ENCODE results near the gene WDR90.

WDR90 gene

GRCh38 chr16:674214-674881 is 25.2 kb downstream of the WDR90 start:
- no peak for DNase-seq (ENCODE audit: extremely low read depth in 1 of 2, low read depth in 1 of 2)

DNA sequence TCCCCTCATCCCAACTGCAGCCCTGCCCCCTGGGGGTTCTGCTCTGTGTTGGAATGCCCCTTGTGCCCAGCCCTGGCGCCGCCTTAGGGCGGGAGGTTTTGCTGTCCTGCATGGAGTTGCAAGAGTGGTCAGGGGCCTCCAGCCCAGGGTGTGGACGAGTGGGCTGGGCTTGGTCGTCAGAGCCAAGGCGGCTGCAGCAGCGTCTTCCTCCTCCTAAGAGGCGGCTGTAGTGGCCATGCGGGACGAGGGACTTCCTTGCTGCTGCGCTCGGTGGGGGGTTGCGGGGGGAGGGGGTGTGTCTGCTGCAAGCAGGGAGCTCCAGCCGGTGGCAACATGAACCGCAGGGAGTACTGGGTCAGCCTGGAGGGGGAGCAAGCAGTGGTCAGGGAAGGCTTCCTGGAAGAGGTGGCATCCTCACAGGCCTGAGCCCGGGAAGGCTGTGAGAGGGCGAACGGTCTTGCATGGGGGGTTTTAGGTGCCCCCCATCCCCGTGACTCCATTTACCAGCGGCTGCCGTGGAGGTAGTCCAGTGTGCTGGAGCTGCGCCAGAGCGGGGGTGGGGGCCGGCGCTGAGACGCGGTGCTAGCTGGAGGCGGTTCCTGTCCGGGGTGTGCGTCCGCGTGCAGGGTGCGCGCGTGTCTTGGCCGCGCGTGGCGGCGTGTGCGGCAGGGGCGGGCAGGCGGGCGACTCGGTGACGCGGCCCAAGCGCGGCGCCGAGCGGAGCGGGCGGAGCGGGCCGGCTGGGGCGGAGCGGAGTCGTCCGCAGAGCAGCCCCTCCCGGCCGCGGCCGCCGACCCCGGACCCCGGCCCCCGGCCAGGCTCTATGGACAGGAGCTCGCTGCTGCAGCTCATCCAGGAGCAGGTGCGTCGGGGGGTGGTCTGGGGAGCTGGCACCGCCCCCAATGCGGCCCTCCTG is 26.1 kb downstream of the WDR90 start, which contains the start of gene RHBDL1:
Gene RHBDL1, plus strand, starts transcription at position 704 of the 916 bp plus-strand sequence. Its CDS starts 120 bp downstream, at position 824.
- DNase-seq (ENCODE audit: extremely low read depth in 1 of 2, low read depth in 1 of 2): no peak

- no peak for DNase-seq (ENCODE audit: extremely low read depth in 1 of 2, low read depth in 1 of 2)
Measured at GRCh38 chr16:675884-676564, 26.9 kb downstream of the WDR90 start.

GRCh38 chr16:676565-676902 is 27.4 kb downstream of the WDR90 start:
- DNase-seq (ENCODE audit: extremely low read depth in 1 of 2, low read depth in 1 of 2): no peak

GRCh38 chr16:676913-677312 is 27.7 kb downstream of the WDR90 start:
- DNase-seq (ENCODE audit: extremely low read depth in 1 of 2, low read depth in 1 of 2): no peak

DNA sequence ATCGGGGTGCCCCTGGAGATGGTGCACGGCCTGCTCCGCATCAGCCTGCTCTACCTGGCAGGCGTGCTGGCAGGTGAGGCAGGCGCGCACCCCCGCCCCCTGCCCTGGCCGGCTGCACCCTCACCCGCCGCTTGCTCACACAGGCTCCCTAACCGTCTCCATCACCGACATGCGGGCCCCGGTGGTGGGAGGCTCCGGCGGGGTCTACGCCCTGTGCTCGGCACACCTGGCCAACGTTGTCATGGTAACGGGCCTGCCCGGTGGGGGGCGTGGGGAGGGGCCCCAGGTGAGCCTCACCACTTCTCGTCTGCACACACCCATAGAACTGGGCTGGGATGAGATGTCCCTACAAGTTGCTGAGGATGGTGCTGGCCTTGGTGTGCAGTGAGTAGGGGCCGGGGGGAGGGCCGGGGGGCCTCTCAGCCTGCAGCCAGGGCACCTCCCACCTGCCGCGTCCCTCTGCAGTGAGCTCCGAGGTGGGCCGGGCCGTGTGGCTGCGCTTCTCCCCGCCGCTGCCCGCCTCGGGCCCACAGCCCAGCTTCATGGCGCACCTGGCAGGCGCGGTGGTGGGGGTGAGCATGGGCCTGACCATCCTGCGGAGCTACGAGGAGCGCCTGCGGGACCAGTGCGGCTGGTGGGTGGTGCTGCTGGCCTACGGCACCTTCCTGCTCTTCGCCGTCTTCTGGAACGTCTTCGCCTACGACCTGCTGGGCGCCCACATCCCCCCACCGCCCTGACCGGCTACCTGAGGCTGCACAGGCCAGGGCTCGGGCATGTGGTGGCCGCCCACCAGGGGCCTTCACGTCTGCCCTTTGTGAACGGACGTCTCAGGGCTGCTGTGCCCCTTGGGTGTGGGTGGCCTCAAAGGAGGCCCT is 28.4 kb downstream of the WDR90 start:
- no peak for DNase-seq (ENCODE audit: extremely low read depth in 1 of 2, low read depth in 1 of 2)

GRCh38 chr16:678209-678857 is 29.2 kb downstream of the WDR90 start:
- DNase-seq (ENCODE audit: extremely low read depth in 1 of 2, low read depth in 1 of 2): no peak

GRCh38 chr16:678858-679813 is 30.0 kb downstream of the WDR90 start:
- no peak for DNase-seq (ENCODE audit: extremely low read depth in 1 of 2, low read depth in 1 of 2)

- peak; percentile 74 to 83 for DNase-seq (ENCODE audit: extremely low read depth in 1 of 2, low read depth in 1 of 2)
Measured at GRCh38 chr16:679814-680624, 30.9 kb downstream of the WDR90 start, which contains the start of gene STUB1. TSS of gene STUB1 (plus strand) at chr16:680410. CDS start at chr16:680526, 116 bp downstream.

- DNase-seq (ENCODE audit: extremely low read depth in 1 of 2, low read depth in 1 of 2): no peak
Measured at GRCh38 chr16:680625-680945, 31.4 kb downstream of the WDR90 start.

DNA sequence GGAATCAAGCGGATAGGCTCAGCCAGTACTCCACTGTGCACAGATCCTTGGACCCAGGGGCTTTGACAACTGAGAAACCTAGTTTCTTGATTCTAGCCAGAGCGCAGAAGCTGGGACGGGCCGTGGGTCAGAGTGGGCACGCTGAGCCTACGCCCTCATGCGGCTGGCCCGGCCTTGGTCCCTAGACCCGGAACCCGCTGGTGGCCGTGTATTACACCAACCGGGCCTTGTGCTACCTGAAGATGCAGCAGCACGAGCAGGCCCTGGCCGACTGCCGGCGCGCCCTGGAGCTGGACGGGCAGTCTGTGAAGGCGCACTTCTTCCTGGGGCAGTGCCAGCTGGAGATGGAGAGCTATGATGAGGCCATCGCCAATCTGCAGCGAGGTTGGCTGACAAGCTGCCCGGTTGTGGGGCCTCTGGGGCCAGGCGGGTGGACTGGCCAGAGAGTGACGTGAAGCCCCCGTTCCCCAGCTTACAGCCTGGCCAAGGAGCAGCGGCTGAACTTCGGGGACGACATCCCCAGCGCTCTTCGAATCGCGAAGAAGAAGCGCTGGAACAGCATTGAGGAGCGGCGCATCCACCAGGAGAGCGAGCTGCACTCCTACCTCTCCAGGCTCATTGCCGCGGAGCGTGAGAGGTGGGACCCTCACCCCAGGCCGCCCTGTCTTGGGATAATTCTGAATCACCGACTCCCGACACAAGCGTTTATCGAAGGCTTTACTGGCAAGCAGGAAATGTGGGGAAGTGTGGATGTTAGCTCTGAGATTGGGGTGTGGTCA is 32.0 kb downstream of the WDR90 start:
- no peak for DNase-seq (ENCODE audit: extremely low read depth in 1 of 2, low read depth in 1 of 2)

DNA sequence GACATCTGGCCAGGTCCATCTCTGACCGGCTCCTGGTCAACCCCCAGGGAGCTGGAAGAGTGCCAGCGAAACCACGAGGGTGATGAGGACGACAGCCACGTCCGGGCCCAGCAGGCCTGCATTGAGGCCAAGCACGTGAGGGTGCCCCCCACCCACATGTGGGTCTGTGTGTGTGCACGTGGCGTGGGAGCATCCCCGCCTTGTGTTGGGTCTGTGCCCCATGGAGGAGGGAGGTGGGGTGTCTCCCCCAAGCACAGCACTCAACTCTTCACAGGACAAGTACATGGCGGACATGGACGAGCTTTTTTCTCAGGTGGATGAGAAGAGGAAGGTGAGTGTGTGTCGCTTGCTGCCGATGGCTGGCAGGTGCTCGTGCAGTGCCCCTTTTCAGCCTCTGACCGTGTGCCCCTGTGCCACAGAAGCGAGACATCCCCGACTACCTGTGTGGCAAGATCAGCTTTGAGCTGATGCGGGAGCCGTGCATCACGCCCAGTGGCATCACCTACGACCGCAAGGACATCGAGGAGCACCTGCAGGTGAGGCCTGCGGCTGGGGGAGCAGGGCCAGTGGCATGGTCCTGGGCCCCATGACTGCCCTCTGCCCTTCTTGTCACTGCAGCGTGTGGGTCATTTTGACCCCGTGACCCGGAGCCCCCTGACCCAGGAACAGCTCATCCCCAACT is 32.7 kb downstream of the WDR90 start:
- DNase-seq (ENCODE audit: extremely low read depth in 1 of 2, low read depth in 1 of 2): no peak

- DNase-seq (ENCODE audit: extremely low read depth in 1 of 2, low read depth in 1 of 2): no peak
Measured at GRCh38 chr16:682493-683395, 33.6 kb downstream of the WDR90 start.

DNA sequence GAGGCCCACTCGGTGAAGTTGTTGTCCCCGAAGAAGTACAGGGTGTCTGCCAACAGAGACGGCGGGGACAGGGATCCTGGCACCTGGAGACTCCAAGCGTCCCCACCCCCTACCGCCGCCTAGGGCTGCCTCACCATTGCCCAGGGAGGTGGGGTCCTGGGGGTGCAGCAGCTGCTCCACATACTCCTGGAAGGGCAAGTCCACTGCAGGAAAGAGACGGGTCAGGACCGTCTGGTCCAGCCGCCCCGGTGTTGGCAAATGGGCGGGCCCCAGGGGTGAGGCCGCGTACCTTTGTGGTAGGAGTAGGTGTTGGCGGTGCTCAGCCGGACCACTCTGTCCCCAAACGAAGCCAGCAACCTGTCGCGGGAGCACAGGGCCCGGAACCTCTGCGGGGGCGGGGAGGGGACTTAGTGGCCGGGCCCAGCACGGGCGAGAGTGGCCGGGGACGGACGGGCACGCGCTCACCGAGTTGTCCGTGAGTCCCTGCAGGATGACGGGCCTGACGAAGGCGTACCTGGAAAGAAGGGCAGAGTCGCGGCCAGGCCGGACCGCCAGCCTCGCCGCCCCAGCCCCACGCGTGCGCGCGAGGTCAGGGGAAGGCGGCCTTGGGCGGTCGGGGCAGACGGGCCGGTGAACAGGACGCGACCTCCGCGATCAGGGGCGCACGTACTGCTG is 34.4 kb downstream of the WDR90 start:
- DNase-seq (ENCODE audit: extremely low read depth in 1 of 2, low read depth in 1 of 2): no peak

DNA sequence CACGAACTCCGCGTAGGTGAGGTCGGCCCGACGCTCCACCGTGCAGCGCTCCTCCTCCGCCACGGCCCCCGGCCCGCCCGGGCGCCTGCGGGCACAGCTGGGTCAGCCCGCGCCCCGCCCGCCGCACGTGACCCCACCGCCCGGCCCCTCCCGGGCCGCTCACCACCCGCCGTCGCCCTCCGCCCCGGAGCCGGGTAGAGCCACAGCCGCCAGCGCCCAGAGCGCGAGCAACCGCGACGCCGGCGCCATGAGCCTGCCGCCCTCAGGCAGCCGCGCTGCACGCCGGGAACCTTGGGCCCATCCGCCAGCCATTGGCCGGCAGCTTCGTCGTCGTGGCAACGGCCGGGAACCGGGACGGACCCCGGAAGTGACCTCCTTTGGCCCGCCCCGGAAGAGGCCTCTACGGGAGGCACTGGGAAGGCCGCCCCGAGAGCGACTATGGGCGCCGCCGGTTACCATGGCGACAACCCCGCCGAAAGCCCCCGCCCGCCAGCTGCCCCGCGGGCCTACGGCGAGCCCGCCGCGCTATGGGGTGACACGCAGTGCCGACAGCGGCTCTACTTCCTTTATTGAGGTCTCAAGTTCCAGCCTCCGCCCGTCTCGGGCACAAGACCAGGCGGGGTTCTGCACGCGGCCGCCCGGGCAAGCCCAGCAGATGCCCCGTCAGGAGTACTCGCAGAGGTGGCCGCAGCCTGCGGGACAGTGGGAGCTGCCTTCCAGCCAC is 35.1 kb downstream of the WDR90 start, which contains the start of gene JMJD8:
Gene JMJD8, minus strand, starts transcription at position 264 of the 724 bp plus-strand sequence. Its CDS starts 15 bp downstream, at position 249.
- DNase-seq (ENCODE audit: extremely low read depth in 1 of 2, low read depth in 1 of 2): peak; percentile 95 to 96

Data from stimulated activated CD8-positive, alpha-beta memory T cell treated with anti-CD3 and anti-CD28 coated beads, Interleukin-7, amount 100 ng/mL, for 48 hours (primary cell).